A549 (cell line): ENCODE results near the gene ABCC4. TPM values are rescaled to one million over a fixed set of nuclear protein-coding genes. Genes with fewer than 3 reads are reported as not detected.

ENCODE experiments used
- ATAC-seq, 2 experiments: fragments of 200-7000 bp in 1 of 2; fragments of >200 bp in 1 of 2; cut with Nextera tagmentation in 1 of 2; cut with Tn5 transposase in 1 of 2; 3 replicates each; pipeline versions ENCODE4 v1.8.0 to v1.9.1; 2018 to 2020; ENCODE audit warnings: mild to moderate bottlenecking in 1 of 2, moderate library complexity in 1 of 2
- CTCF ChIA-PET: fragments of 300-600 bp; sonication (Branson Sonifier 250); formaldehyde crosslinking; extraction: SDS; loops from one replicate; lab custom pipeline; 2021; ENCODE audit warnings: antibody characterized with exemption, inconsistent platforms; lab: Yijun Ruan, JAX
- POLR2A ChIA-PET: fragments of 350-600 bp; formaldehyde crosslinking; extraction: SDS; loops from one replicate; lab custom pipeline; 2021; ENCODE audit warnings: antibody characterized with exemption, inconsistent platforms; lab: Yijun Ruan, JAX
- DNase-seq, 2 experiments: peaks; one replicate each; pipeline versions ENCODE4 v3.0.0 to v3.0.0-alpha.2; 2011 to 2016; ENCODE audit warnings: low read depth in 1 of 2, low spot score in 1 of 2
- FAIRE-seq: peaks from 2 replicates; lab custom pipeline; 2011; peaks lifted over from hg19 to GRCh38; lab: Jason Lieb, UNC
- H3K27ac ChIP-seq, 2 experiments: fragments of >200 bp; sonication (Bioruptor Twin); formaldehyde crosslinking; 3 replicates each; pipeline ENCODE4 v1.5.1; 2016 to 2017
- H3K4me1 ChIP-seq: fragments of >200 bp; sonication (Bioruptor Twin); formaldehyde crosslinking; 3 replicates; pipeline ENCODE4 v1.6.1; 2016
- H3K4me2 ChIP-seq: fragments of >200 bp; sonication (Bioruptor Twin); formaldehyde crosslinking; 3 replicates; pipeline ENCODE4 v1.6.1; 2016
- H3K4me3 ChIP-seq: fragments of >200 bp; sonication (Bioruptor Twin); formaldehyde crosslinking; 3 replicates; pipeline ENCODE4 v1.5.1; 2016
- H3K9me3 ChIP-seq: fragments of >200 bp; sonication (Bioruptor Twin); formaldehyde crosslinking; 3 replicates; pipeline ENCODE4 v1.6.1; 2016
- BHLHE40 ChIP-seq: IDR thresholded peaks from 2 replicates; pipeline ENCODE4 v1.6.1; 2012; ENCODE audit warnings: low read depth, low read length, inconsistent platforms
- EHF ChIP-seq: fragments of 250-450 bp; sonication (Bioruptor Pico); IDR thresholded peaks from 2 replicates; pipeline ENCODE4 v1.5.0; 2020; ENCODE audit warnings: mild to moderate bottlenecking
- FOSL2 ChIP-seq, 2 experiments: fragments of 450-650 bp in 1 of 2; fragments of >200 bp in 1 of 2; sonication (Bioruptor Twin) in 1 of 2; formaldehyde crosslinking; IDR thresholded peaks; 2 replicates each; pipeline versions ENCODE4 v1.5.0 to v1.6.1; 2016 to 2020; ENCODE audit warnings: mild to moderate bottlenecking in 1 of 2, moderate library complexity in 1 of 2
- GATA3 ChIP-seq: IDR thresholded peaks from 2 replicates; pipeline ENCODE4 v1.6.1; 2012; ENCODE audit warnings: borderline replicate concordance
- HDAC2 ChIP-seq: fragments of 200-600 bp; sonication (generic); IDR thresholded peaks from 2 replicates; pipeline ENCODE4 v1.6.1; 2016
- HOXB5 ChIP-seq: fragments of 250-450 bp; sonication (Bioruptor Pico); IDR thresholded peaks from 2 replicates; pipeline ENCODE4 v1.5.0; 2020; ENCODE audit warnings: mild to moderate bottlenecking, moderate library complexity
- KDM5A ChIP-seq: fragments of 200-600 bp; sonication (generic); IDR thresholded peaks from 2 replicates; pipeline ENCODE4 v1.6.1; 2016; ENCODE audit warnings: antibody characterized with exemption, mild to moderate bottlenecking
- MAZ ChIP-seq: fragments of 150-350 bp; IDR thresholded peaks from 2 replicates; pipeline ENCODE4 v1.6.1; 2014; ENCODE audit warnings: antibody characterized with exemption, low read depth, low read length, borderline replicate concordance
- NFE2L2 ChIP-seq: fragments of 150-350 bp; conservative IDR thresholded peaks from 2 replicates; pipeline ENCODE4 v1.6.1; 2014; ENCODE audit warnings: low read length
- NPAS2 ChIP-seq: fragments of 250-450 bp; sonication (Bioruptor Pico); IDR thresholded peaks from 2 replicates; pipeline ENCODE4 v1.8.0; 2022; ENCODE audit warnings: mild to moderate bottlenecking, moderate library complexity, borderline replicate concordance
- NR3C1 ChIP-seq: fragments of >200 bp; sonication (Bioruptor Twin); formaldehyde crosslinking; IDR thresholded peaks from 3 replicates; pipeline ENCODE4 v1.6.1; 2017
- POLR2A ChIP-seq: IDR thresholded peaks from 2 replicates; pipeline ENCODE4 v1.6.1; 2012; ENCODE audit warnings: mild to moderate bottlenecking, low read length
- POLR2AphosphoS2 ChIP-seq: conservative IDR thresholded peaks from 2 replicates; pipeline ENCODE4 v1.6.1; 2012; ENCODE audit warnings: low read length, improper control_type of control experiment, inconsistent platforms
- RARB ChIP-seq: fragments of 250-450 bp; sonication (Bioruptor Pico); IDR thresholded peaks from 2 replicates; pipeline ENCODE4 v1.8.0; 2021; ENCODE audit warnings: mild to moderate bottlenecking, moderate library complexity
- RCOR1 ChIP-seq: fragments of 150-350 bp; IDR thresholded peaks from 2 replicates; pipeline ENCODE4 v1.6.1; 2014; ENCODE audit warnings: antibody characterized with exemption, low read length, low read depth
- RNF2 ChIP-seq: fragments of 200-600 bp; sonication (generic); IDR thresholded peaks from 2 replicates; pipeline ENCODE4 v1.6.1; 2016; ENCODE audit warnings: low read depth, mild to moderate bottlenecking, antibody characterized with exemption, moderate library complexity, borderline replicate concordance
- SMC3 ChIP-seq: fragments of >200 bp; sonication (Bioruptor Twin); formaldehyde crosslinking; IDR thresholded peaks from 3 replicates; pipeline ENCODE4 v1.6.1; 2018; ENCODE audit warnings: inconsistent platforms
- TFCP2L1 ChIP-seq: fragments of 250-450 bp; sonication (Bioruptor Pico); IDR thresholded peaks from 2 replicates; pipeline ENCODE4 v1.5.0; 2021; ENCODE audit warnings: mild to moderate bottlenecking
- TP53 ChIP-seq: fragments of 250-450 bp; sonication (Bioruptor Pico); IDR thresholded peaks from 2 replicates; pipeline ENCODE4 v1.5.0; 2021; ENCODE audit warnings: mild to moderate bottlenecking, moderate library complexity
- ZNF302 ChIP-seq: fragments of 250-450 bp; sonication (Bioruptor Pico); IDR thresholded peaks from 2 replicates; pipeline ENCODE4 v1.9.0; 2021; ENCODE audit warnings: inconsistent platforms, mild to moderate bottlenecking, moderate library complexity
- ZSCAN20 ChIP-seq: fragments of 250-450 bp; sonication (Bioruptor Pico); IDR thresholded peaks from 2 replicates; pipeline ENCODE4 v1.8.0; 2022; ENCODE audit warnings: mild to moderate bottlenecking, moderate library complexity
- WGBS: methylation state at CpG from one replicate; pipeline ENCODE4 v1.1.6; 2017; ENCODE audit errors: missing lambda C conversion rate; 5-methylcytosine and 5-hydroxymethylcytosine counted together
- polyA plus RNA-seq, 4 experiments: library from polyadenylated mRNA; depleted of rRNA in 3 of 4; stranded (reverse); fragments of >200 nt; fragmentation: RNase III in 1 of 4; extraction: RNeasy Plus Mini Kit Qiagen cat#74134 plus additional on column Dnase treatment in 1 of 4; gene quantifications; 2 replicates in 3 of 4; 3 replicates in 1 of 4; pipeline ENCODE4 v1.2.3, GENCODE V29; 2011 to 2017
- TF ChIP-seq, protein P1 (sequence below): fragments of 200-600 bp; sonication (generic); IDR thresholded peaks from 2 replicates; pipeline ENCODE4 v1.6.1; 2016; ENCODE audit warnings: antibody characterized with exemption, mild to moderate bottlenecking, moderate library complexity
- TF ChIP-seq, protein P2 (sequence below): fragments of >200 bp; sonication (Bioruptor Twin); formaldehyde crosslinking; IDR thresholded peaks from 3 replicates; pipeline ENCODE4 v1.6.1; 2016
- TF ChIP-seq, protein P3 (sequence below): IDR thresholded peaks from 2 replicates; pipeline ENCODE4 v1.6.1; 2012
- TF ChIP-seq, protein P4 (sequence below): fragments of 250-450 bp; sonication (Bioruptor Pico); IDR thresholded peaks from 2 replicates; pipeline ENCODE4 v1.5.0; 2020; ENCODE audit warnings: low read depth, mild to moderate bottlenecking, moderate library complexity
- TF ChIP-seq, protein P5 (sequence below): fragments of >200 bp; sonication (Bioruptor Twin); formaldehyde crosslinking; IDR thresholded peaks from 2 replicates; pipeline ENCODE4 v1.6.1; 2016
- TF ChIP-seq, protein P6 (sequence below): fragments of 150-350 bp; IDR thresholded peaks from 2 replicates; pipeline ENCODE4 v1.6.1; 2014; ENCODE audit warnings: low read depth, mild to moderate bottlenecking, low read length
- TF ChIP-seq, protein P7 (sequence below): fragments of 450-650 bp; IDR thresholded peaks from 2 replicates; pipeline ENCODE4 v1.6.1; 2014; ENCODE audit warnings: antibody characterized with exemption
- TF ChIP-seq, protein P8 (sequence below): IDR thresholded peaks from 2 replicates; pipeline ENCODE4 v1.6.1; 2012; ENCODE audit warnings: low read depth, borderline replicate concordance

ABCC4 gene
- polyA plus RNA-seq, 2 of the 4 experiments (the other 2 are of a cell fraction), result 23.5 to 56.2 TPM

DNA sequence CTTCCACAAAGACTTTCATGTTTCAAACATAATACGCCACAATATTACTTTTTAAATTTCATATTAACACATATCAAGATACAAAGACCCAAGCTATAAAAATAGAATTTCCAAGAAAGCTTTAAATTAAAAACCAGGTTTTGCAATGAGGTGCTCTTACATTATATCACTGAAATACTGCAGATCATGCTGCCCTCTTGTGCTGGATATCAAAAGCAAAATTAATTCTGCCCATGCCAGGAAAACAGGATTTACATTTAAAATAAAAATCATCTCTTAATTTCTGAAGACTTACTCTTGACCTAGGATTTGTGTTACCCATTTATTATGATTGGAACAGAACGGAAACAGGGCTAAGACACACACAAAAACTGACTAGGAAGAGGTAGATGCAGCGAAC lies 145.0 kb downstream of the ABCC4 start (continued):
- TF ChIP-seq, protein P1, sequence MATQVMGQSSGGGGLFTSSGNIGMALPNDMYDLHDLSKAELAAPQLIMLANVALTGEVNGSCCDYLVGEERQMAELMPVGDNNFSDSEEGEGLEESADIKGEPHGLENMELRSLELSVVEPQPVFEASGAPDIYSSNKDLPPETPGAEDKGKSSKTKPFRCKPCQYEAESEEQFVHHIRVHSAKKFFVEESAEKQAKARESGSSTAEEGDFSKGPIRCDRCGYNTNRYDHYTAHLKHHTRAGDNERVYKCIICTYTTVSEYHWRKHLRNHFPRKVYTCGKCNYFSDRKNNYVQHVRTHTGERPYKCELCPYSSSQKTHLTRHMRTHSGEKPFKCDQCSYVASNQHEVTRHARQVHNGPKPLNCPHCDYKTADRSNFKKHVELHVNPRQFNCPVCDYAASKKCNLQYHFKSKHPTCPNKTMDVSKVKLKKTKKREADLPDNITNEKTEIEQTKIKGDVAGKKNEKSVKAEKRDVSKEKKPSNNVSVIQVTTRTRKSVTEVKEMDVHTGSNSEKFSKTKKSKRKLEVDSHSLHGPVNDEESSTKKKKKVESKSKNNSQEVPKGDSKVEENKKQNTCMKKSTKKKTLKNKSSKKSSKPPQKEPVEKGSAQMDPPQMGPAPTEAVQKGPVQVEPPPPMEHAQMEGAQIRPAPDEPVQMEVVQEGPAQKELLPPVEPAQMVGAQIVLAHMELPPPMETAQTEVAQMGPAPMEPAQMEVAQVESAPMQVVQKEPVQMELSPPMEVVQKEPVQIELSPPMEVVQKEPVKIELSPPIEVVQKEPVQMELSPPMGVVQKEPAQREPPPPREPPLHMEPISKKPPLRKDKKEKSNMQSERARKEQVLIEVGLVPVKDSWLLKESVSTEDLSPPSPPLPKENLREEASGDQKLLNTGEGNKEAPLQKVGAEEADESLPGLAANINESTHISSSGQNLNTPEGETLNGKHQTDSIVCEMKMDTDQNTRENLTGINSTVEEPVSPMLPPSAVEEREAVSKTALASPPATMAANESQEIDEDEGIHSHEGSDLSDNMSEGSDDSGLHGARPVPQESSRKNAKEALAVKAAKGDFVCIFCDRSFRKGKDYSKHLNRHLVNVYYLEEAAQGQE, result no peak
- TF ChIP-seq BHLHE40, result no peak
- TF ChIP-seq KDM5A, result no peak
- TF ChIP-seq, protein P2, sequence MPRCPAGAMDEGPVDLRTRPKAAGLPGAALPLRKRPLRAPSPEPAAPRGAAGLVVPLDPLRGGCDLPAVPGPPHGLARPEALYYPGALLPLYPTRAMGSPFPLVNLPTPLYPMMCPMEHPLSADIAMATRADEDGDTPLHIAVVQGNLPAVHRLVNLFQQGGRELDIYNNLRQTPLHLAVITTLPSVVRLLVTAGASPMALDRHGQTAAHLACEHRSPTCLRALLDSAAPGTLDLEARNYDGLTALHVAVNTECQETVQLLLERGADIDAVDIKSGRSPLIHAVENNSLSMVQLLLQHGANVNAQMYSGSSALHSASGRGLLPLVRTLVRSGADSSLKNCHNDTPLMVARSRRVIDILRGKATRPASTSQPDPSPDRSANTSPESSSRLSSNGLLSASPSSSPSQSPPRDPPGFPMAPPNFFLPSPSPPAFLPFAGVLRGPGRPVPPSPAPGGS, result no peak
- TF ChIP-seq POLR2AphosphoS2, result no peak
- TF ChIP-seq POLR2A, result no peak
- peak; percentile 71 for TF ChIP-seq SMC3
- no peak for TF ChIP-seq RNF2
- TF ChIP-seq, protein P3, sequence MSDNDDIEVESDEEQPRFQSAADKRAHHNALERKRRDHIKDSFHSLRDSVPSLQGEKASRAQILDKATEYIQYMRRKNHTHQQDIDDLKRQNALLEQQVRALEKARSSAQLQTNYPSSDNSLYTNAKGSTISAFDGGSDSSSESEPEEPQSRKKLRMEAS, result no peak
- TF ChIP-seq FOSL2 (IDR thresholded peaks at IDR 0.05), result no peak
- no peak for TF ChIP-seq FOSL2 (CRISPR knock-in tag; IDR thresholded peaks at IDR 0.05)
- TF ChIP-seq NFE2L2, result no peak
- TF ChIP-seq EHF (CRISPR knock-in tag), result no peak
- no peak for TF ChIP-seq MAZ
- TF ChIP-seq, protein P4, sequence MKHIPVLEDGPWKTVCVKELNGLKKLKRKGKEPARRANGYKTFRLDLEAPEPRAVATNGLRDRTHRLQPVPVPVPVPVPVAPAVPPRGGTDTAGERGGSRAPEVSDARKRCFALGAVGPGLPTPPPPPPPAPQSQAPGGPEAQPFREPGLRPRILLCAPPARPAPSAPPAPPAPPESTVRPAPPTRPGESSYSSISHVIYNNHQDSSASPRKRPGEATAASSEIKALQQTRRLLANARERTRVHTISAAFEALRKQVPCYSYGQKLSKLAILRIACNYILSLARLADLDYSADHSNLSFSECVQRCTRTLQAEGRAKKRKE, result no peak

DNA sequence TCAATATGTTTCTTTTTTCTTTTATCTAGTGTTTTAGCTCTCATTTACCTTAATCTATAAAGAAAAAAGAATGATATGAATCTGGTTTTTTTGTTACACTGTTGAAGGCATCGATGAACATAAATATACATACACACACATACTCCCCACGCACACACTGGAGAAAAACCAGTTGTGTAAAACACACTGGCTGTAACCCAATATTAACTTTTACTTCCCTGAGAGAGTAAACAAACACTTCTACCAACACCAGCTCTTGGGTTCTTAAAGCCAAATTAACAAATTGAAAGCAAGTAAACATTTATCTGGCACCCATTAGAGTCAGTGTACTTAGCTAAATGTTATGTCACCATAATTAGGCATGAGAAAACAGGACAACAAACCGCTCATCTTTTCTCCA lies 145.7 kb downstream of the ABCC4 start:
- no peak for ATAC-seq
- POLR2A ChIA-PET, result interaction anchor here (1.6 kb wide), 1 partner anchor 187 kb away, joined by 6 read pairs; no protein-coding TSS in a partner anchor
- Histone ChIP-seq H3K27ac (peak overlapping the region; percentile 51 to 73), H3K4me1 (peaks cover 66% of the 10 kb centered on the region), H3K4me3 (no peak overlapping the region), H3K9me3 (no peaks in the 10 kb centered on the region), H3K4me2 (peak overlapping the region; percentile 7; the same call in 2 of the 3 replicates)
- CTCF ChIA-PET, result interaction anchor here (0.6 to 4.8 kb wide), 36 partner anchors 8 to 536 kb away, joined by 3 to 31 read pairs (median 4); no protein-coding TSS in a partner anchor
- FAIRE-seq, result no peak
- DNase-seq, result no peak
- 61% methylated on average over 3 of the region's 3 CpGs for WGBS
- TF ChIP-seq NPAS2 (CRISPR knock-in tag) (no peak), NFE2L2 (no peak), HOXB5 (CRISPR knock-in tag) (no peak), ZNF302 (CRISPR knock-in tag) (no peak), ZSCAN20 (CRISPR knock-in tag) (no peak), RNF2 (no peak), RARB (CRISPR knock-in tag) (no peak), KDM5A (no peak), TP53 (no peak), HDAC2 (no peak), GATA3 (no peak), RCOR1 (no peak), TFCP2L1 (CRISPR knock-in tag) (no peak), NR3C1 (no peak)
- TF ChIP-seq, protein P5, sequence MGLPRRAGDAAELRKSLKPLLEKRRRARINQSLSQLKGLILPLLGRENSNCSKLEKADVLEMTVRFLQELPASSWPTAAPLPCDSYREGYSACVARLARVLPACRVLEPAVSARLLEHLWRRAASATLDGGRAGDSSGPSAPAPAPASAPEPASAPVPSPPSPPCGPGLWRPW, result no peak
- TF ChIP-seq, protein P6, sequence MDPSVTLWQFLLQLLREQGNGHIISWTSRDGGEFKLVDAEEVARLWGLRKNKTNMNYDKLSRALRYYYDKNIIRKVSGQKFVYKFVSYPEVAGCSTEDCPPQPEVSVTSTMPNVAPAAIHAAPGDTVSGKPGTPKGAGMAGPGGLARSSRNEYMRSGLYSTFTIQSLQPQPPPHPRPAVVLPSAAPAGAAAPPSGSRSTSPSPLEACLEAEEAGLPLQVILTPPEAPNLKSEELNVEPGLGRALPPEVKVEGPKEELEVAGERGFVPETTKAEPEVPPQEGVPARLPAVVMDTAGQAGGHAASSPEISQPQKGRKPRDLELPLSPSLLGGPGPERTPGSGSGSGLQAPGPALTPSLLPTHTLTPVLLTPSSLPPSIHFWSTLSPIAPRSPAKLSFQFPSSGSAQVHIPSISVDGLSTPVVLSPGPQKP, result no peak
- TF ChIP-seq, protein P7, sequence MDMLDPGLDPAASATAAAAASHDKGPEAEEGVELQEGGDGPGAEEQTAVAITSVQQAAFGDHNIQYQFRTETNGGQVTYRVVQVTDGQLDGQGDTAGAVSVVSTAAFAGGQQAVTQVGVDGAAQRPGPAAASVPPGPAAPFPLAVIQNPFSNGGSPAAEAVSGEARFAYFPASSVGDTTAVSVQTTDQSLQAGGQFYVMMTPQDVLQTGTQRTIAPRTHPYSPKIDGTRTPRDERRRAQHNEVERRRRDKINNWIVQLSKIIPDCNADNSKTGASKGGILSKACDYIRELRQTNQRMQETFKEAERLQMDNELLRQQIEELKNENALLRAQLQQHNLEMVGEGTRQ, result no peak
- TF ChIP-seq, protein P8, sequence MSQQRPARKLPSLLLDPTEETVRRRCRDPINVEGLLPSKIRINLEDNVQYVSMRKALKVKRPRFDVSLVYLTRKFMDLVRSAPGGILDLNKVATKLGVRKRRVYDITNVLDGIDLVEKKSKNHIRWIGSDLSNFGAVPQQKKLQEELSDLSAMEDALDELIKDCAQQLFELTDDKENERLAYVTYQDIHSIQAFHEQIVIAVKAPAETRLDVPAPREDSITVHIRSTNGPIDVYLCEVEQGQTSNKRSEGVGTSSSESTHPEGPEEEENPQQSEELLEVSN, result no peak
- TF ChIP-seq, protein P2, result no peak
